ENCODE results near the gene PLD6. TPM values are rescaled to one million over a fixed set of nuclear protein-coding genes. Genes with fewer than 3 reads are reported as not detected.
"Not testable (repeated sequence)": the region's sequence is repeated elsewhere in the genome, so short reads cannot be mapped to it uniquely, and the experiment has no call there.

PLD6 gene
- total and polyA plus RNA-seq, 2 donors: 1.9 to 3.8 TPM

GRCh38 chr17:17159571-17159970, 46.6 kb downstream of the PLD6 start:
- H3K9me3 ChIP-seq (ENCODE audit: control insufficient read depth in 2 of 2, insufficient read depth in 1 of 2, low read length in 1 of 2): no peaks in the 10 kb centered on the region
- peaks cover 84 to 92% of the 10 kb centered on the region in 2 donors for H3K36me3 ChIP-seq (ENCODE audit: control insufficient read depth in 2 of 2, insufficient read depth in 2 of 2, low read length in 1 of 2)
- H3K27ac ChIP-seq (ENCODE audit: low read depth in 1 of 2, low read length in 1 of 2): peak overlapping the region in 1 of 2 donors; percentile 26
- no peaks in the 10 kb centered on the region for H3K27me3 ChIP-seq (ENCODE audit: control insufficient read depth in 2 of 2, insufficient read depth in 1 of 2, low read length in 1 of 2)
- H3K4me1 ChIP-seq (ENCODE audit: control insufficient read depth in 2 of 2, insufficient read depth in 2 of 2, low read length in 2 of 2): peaks cover 0 to 24% of the 10 kb centered on the region in 2 donors
- no peak overlapping the region for H3K4me3 ChIP-seq (ENCODE audit: low read length in 2 of 2)
- WGBS: 95% methylated on average over 4 of the region's 4 CpGs
- DNase-seq (ENCODE audit: low read depth in 6 of 9, low spot score in 9 of 9): no peak

- peaks cover 87 to 95% of the 10 kb centered on the region in 2 donors for H3K36me3 ChIP-seq (ENCODE audit: control insufficient read depth in 2 of 2, insufficient read depth in 2 of 2, low read length in 1 of 2)
- peaks cover 0 to 29% of the 10 kb centered on the region in 2 donors for H3K4me1 ChIP-seq (ENCODE audit: control insufficient read depth in 2 of 2, insufficient read depth in 2 of 2, low read length in 2 of 2)
- whole genome bisulfite sequencing: 98% methylated on average over 33 of the region's 33 CpGs
- not testable (repeated sequence) for DNase-seq (ENCODE audit: low read depth in 6 of 9, low spot score in 9 of 9); H3K27me3 ChIP-seq (ENCODE audit: control insufficient read depth in 2 of 2, insufficient read depth in 1 of 2, low read length in 1 of 2); H3K4me3 ChIP-seq (ENCODE audit: low read length in 2 of 2); H3K9me3 ChIP-seq (ENCODE audit: control insufficient read depth in 2 of 2, insufficient read depth in 1 of 2, low read length in 1 of 2); H3K27ac ChIP-seq (ENCODE audit: low read depth in 1 of 2, low read length in 1 of 2)
These were observed 47.6 kb downstream of the PLD6 start for GRCh38 chr17:17158506-17158905.

DNA sequence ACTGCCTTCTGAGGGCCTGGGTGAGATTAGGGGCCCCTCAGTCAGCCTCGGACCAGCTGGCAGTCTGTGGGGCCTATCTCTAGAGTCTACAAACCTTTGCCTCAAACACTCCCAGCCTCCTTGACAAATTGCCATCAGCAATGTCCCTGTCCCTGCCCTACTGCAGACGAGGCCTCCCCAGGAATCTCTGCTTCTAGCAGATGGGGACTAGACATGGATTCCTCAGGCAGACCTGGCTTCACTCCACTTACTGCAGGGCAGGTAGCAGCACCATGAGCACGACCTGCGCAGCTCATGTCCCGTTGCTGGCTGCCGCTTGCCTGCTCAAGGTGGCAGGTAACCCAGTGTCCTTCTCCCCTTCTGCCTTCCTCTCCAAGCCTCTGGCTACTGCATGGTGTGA, 49.1 kb downstream of the PLD6 start:
- H3K36me3 ChIP-seq (ENCODE audit: control insufficient read depth in 2 of 2, insufficient read depth in 2 of 2, low read length in 1 of 2): peaks cover 90 to 98% of the 10 kb centered on the region in 2 donors
- H3K27me3 ChIP-seq (ENCODE audit: control insufficient read depth in 2 of 2, insufficient read depth in 1 of 2, low read length in 1 of 2): no peaks in the 10 kb centered on the region
- H3K27ac ChIP-seq (ENCODE audit: low read depth in 1 of 2, low read length in 1 of 2): peak overlapping the region in 1 of 2 donors; percentile 38
- 96% methylated on average over 6 of the region's 6 CpGs for WGBS
- H3K4me1 ChIP-seq (ENCODE audit: control insufficient read depth in 2 of 2, insufficient read depth in 2 of 2, low read length in 2 of 2): peaks cover 0 to 33% of the 10 kb centered on the region in 2 donors
- no peaks in the 10 kb centered on the region for H3K9me3 ChIP-seq (ENCODE audit: control insufficient read depth in 2 of 2, insufficient read depth in 1 of 2, low read length in 1 of 2)
- no peak overlapping the region for H3K4me3 ChIP-seq (ENCODE audit: low read length in 2 of 2)
- no peak for DNase-seq (ENCODE audit: low read depth in 6 of 9, low spot score in 9 of 9)

GRCh38 chr17:17156511-17156910, 49.6 kb downstream of the PLD6 start:
- Histone ChIP-seq H3K4me3 (ENCODE audit: low read length in 2 of 2) (no peak overlapping the region), H3K4me1 (ENCODE audit: control insufficient read depth in 2 of 2, insufficient read depth in 2 of 2, low read length in 2 of 2) (peaks cover 0 to 33% of the 10 kb centered on the region in 2 donors), H3K27ac (ENCODE audit: low read depth in 1 of 2, low read length in 1 of 2) (peak overlapping the region; percentile 38 to 50), H3K36me3 (ENCODE audit: control insufficient read depth in 2 of 2, insufficient read depth in 2 of 2, low read length in 1 of 2) (peaks cover 90 to 98% of the 10 kb centered on the region in 2 donors), H3K9me3 (ENCODE audit: control insufficient read depth in 2 of 2, insufficient read depth in 1 of 2, low read length in 1 of 2) (no peaks in the 10 kb centered on the region), H3K27me3 (ENCODE audit: control insufficient read depth in 2 of 2, insufficient read depth in 1 of 2, low read length in 1 of 2) (no peaks in the 10 kb centered on the region)
- DNase-seq (ENCODE audit: low read depth in 6 of 9, low spot score in 9 of 9): no peak
- 97% methylated on average over 10 of the region's 10 CpGs for WGBS

GRCh38 chr17:17156107-17156506, 50.0 kb downstream of the PLD6 start:
- peaks cover 91 to 97% of the 10 kb centered on the region in 2 donors for H3K36me3 ChIP-seq (ENCODE audit: control insufficient read depth in 2 of 2, insufficient read depth in 2 of 2, low read length in 1 of 2)
- DNase-seq (ENCODE audit: low read depth in 6 of 9, low spot score in 9 of 9): peak in 1 of 9 donors; percentile 27
- H3K27ac ChIP-seq (ENCODE audit: low read depth in 1 of 2, low read length in 1 of 2): peak overlapping the region in 1 of 2 donors; percentile 38
- 96% methylated on average over 4 of the region's 4 CpGs for WGBS
- H3K4me1 ChIP-seq (ENCODE audit: control insufficient read depth in 2 of 2, insufficient read depth in 2 of 2, low read length in 2 of 2): peaks cover 0 to 33% of the 10 kb centered on the region in 2 donors
- no peak overlapping the region for H3K4me3 ChIP-seq (ENCODE audit: low read length in 2 of 2)
- no peaks in the 10 kb centered on the region for H3K27me3 ChIP-seq (ENCODE audit: control insufficient read depth in 2 of 2, insufficient read depth in 1 of 2, low read length in 1 of 2)
- H3K9me3 ChIP-seq (ENCODE audit: control insufficient read depth in 2 of 2, insufficient read depth in 1 of 2, low read length in 1 of 2): no peaks in the 10 kb centered on the region

DNA sequence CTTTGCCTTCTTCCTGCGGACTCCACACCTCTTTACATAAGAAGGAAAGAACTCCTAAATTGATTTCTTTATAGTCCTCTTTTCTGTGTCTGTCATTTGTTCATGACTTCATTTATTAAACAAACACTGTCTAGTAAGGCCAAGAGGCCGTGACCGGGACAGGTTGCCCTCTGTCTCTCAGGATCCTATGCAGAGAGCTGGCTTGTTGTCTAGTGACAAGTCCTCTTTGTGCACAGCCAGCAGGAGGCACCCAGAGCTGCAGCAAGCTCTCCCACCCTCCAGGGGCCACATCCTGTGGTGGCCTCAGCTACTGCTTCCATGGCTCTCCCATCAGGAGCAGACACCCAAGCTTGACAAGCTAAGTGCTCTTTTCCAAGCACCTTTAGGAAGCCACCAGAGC, 50.6 kb downstream of the PLD6 start:
- DNase-seq (ENCODE audit: low read depth in 6 of 9, low spot score in 9 of 9): no peak
- H3K27ac ChIP-seq (ENCODE audit: low read depth in 1 of 2, low read length in 1 of 2): no peak overlapping the region
- H3K27me3 ChIP-seq (ENCODE audit: control insufficient read depth in 2 of 2, insufficient read depth in 1 of 2, low read length in 1 of 2): no peaks in the 10 kb centered on the region
- H3K36me3 ChIP-seq (ENCODE audit: control insufficient read depth in 2 of 2, insufficient read depth in 2 of 2, low read length in 1 of 2): peaks cover 90 to 92% of the 10 kb centered on the region in 2 donors
- no peak overlapping the region for H3K4me3 ChIP-seq (ENCODE audit: low read length in 2 of 2)
- WGBS: 97% methylated on average over 3 of the region's 3 CpGs
- peaks cover 0 to 33% of the 10 kb centered on the region in 2 donors for H3K4me1 ChIP-seq (ENCODE audit: control insufficient read depth in 2 of 2, insufficient read depth in 2 of 2, low read length in 2 of 2)
- no peaks in the 10 kb centered on the region for H3K9me3 ChIP-seq (ENCODE audit: control insufficient read depth in 2 of 2, insufficient read depth in 1 of 2, low read length in 1 of 2)

GRCh38 chr17:17154981-17155380, 51.2 kb downstream of the PLD6 start:
- Histone ChIP-seq H3K27me3 (ENCODE audit: control insufficient read depth in 2 of 2, insufficient read depth in 1 of 2, low read length in 1 of 2) (no peaks in the 10 kb centered on the region), H3K9me3 (ENCODE audit: control insufficient read depth in 2 of 2, insufficient read depth in 1 of 2, low read length in 1 of 2) (no peaks in the 10 kb centered on the region), H3K27ac (ENCODE audit: low read depth in 1 of 2, low read length in 1 of 2) (no peak overlapping the region), H3K4me3 (ENCODE audit: low read length in 2 of 2) (no peak overlapping the region), H3K36me3 (ENCODE audit: control insufficient read depth in 2 of 2, insufficient read depth in 2 of 2, low read length in 1 of 2) (peaks cover 89 to 91% of the 10 kb centered on the region in 2 donors), H3K4me1 (ENCODE audit: control insufficient read depth in 2 of 2, insufficient read depth in 2 of 2, low read length in 2 of 2) (peaks cover 0 to 30% of the 10 kb centered on the region in 2 donors)
- DNase-seq (ENCODE audit: low read depth in 6 of 9, low spot score in 9 of 9): no peak
- WGBS: 97% methylated on average over 8 of the region's 8 CpGs

DNA sequence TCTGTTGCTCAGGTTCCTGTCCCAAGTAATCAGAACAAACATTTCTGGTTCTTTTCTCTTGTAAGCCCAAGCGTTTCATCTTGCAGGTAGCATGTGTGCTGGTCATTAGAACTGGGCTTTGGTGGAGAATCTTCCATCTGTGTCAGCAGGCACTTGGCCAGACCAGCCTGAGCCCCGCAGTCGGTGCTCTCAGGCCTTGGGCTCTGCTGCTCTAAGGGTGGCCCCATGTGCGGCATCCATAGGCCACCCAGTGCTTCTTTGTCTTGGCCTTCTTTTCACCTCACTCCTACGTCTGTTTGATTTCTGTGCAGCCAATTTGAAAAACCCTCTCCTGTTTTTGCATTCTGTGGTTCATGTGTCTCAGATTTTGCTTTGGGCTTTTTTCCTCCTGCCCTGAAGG, 51.6 kb downstream of the PLD6 start:
- H3K4me3 ChIP-seq (ENCODE audit: low read length in 2 of 2): no peak overlapping the region
- H3K27me3 ChIP-seq (ENCODE audit: control insufficient read depth in 2 of 2, insufficient read depth in 1 of 2, low read length in 1 of 2): no peaks in the 10 kb centered on the region
- H3K27ac ChIP-seq (ENCODE audit: low read depth in 1 of 2, low read length in 1 of 2): peak overlapping the region in 1 of 2 donors; percentile 36
- no peak for DNase-seq (ENCODE audit: low read depth in 6 of 9, low spot score in 9 of 9)
- H3K36me3 ChIP-seq (ENCODE audit: control insufficient read depth in 2 of 2, insufficient read depth in 2 of 2, low read length in 1 of 2): peaks cover 88 to 90% of the 10 kb centered on the region in 2 donors
- 95% methylated on average over 5 of the region's 5 CpGs for WGBS
- H3K9me3 ChIP-seq (ENCODE audit: control insufficient read depth in 2 of 2, insufficient read depth in 1 of 2, low read length in 1 of 2): no peaks in the 10 kb centered on the region
- peaks cover 0 to 30% of the 10 kb centered on the region in 2 donors for H3K4me1 ChIP-seq (ENCODE audit: control insufficient read depth in 2 of 2, insufficient read depth in 2 of 2, low read length in 2 of 2)

GRCh38 chr17:17153709-17154108, 52.4 kb downstream of the PLD6 start:
- Histone ChIP-seq H3K27ac (ENCODE audit: low read depth in 1 of 2, low read length in 1 of 2) (no peak overlapping the region), H3K4me3 (ENCODE audit: low read length in 2 of 2) (no peak overlapping the region), H3K36me3 (ENCODE audit: control insufficient read depth in 2 of 2, insufficient read depth in 2 of 2, low read length in 1 of 2) (peaks cover 80 to 83% of the 10 kb centered on the region in 2 donors), H3K4me1 (ENCODE audit: control insufficient read depth in 2 of 2, insufficient read depth in 2 of 2, low read length in 2 of 2) (peaks cover 0 to 25% of the 10 kb centered on the region in 2 donors), H3K9me3 (ENCODE audit: control insufficient read depth in 2 of 2, insufficient read depth in 1 of 2, low read length in 1 of 2) (no peaks in the 10 kb centered on the region), H3K27me3 (ENCODE audit: control insufficient read depth in 2 of 2, insufficient read depth in 1 of 2, low read length in 1 of 2) (no peaks in the 10 kb centered on the region)
- 94% methylated on average over 7 of the region's 7 CpGs for WGBS
- DNase-seq (ENCODE audit: low read depth in 6 of 9, low spot score in 9 of 9): no peak
